ENCODE measurements around the gene CUX1.

Gene CUX1

DNA sequence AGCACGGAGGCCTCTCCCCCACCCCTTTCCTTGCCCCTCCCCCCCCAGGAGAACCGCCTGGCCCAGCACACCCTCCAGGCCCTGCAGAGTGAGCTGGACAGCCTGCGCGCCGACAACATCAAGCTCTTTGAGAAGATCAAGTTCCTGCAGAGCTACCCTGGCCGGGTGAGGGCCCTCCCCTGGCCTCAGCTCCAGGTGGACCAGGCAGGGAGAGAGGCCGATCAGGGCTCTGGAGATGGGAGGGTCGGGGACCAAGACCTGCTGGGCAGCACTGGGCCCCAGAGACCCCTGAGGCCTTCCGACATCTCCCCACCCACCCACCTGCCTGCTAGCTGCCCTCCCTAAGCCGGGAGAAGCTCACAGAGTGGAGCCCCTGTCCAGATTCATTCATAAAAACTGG, 460.5 kb downstream of the CUX1 start:
- Mint-ChIP-seq H3K27me3 (no peaks in the 10 kb centered on the region), H3K9me3 (no peaks in the 10 kb centered on the region), H3K27ac (no peak overlapping the region), H3K4me3 (no peak overlapping the region), H3K4me1 (ENCODE audit: low read depth in 2 of 2) (no peaks in the 10 kb centered on the region), H3K36me3 (ENCODE audit: insufficient read depth) (no peaks in the 10 kb centered on the region)
- ATAC-seq (replicated peaks) (no peak), DNase-seq (no peak)

DNA sequence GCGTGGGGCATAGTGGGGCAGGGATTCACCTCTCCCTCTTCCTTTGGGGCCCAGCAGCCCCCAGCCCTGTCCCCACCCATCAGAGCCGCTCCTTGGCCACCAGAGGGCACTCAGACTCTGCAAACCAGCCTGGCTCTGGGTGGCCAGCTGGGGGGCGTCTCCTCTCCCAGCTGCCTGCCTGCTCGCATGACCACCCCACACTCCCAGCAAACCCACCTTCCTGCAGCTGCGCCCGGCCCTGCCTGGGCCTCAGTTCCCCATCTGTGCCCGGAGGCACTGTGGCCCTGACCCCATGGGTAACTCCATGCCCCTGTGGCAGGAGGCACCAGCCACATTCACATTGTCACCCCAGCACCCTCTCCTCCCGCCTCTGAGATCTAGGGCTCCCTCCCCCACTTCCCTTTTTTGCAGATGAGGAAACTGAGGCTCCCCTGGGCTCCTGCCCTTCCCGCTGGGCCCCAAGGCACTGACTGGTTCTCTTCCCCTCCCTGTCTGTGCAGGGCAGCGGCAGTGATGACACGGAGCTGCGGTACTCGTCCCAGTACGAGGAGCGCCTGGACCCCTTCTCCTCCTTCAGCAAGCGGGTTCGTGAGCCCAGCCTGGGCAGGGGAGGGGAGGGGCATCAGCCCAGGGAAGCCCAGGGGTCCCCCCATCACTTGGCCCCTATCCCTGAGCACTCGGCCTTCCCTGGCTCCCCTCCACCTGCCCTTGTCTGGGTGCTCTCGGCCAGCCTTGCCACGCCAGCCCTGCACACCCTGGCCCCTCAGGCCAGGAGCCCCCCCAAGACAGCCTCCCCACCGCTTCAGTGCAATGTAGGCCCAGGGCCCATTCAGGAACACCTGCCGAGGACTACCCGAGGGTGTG, 462.3 kb downstream of the CUX1 start:
- no peak overlapping the region for H3K4me3 Mint-ChIP-seq
- no peaks in the 10 kb centered on the region for H3K27me3 Mint-ChIP-seq
- peaks cover 3 to 7% of the 10 kb centered on the region in 2 donors for H3K4me1 Mint-ChIP-seq (ENCODE audit: low read depth in 2 of 2)

DNA sequence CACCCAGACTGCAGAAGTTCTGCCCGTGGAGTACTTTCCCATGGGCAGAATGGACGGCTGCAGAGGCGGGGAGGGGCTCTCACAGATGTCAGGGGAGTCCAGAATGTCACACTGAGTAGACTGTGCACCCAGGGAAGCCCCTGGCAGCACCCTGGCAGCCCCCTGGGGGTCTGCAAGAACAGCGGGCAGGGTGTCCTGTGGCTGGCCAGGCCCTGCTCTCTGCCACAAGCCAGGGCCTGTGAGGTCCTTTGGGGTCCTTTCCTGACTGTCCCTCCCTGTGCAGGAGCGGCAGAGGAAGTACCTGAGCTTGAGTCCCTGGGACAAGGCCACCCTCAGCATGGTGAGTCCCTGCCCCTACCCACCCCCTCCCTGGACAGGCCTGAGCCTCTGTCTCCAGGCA, 463.1 kb downstream of the CUX1 start:
- Mint-ChIP-seq H3K4me1 (ENCODE audit: low read depth in 2 of 2) (peaks cover 11 to 14% of the 10 kb centered on the region in 2 donors), H3K4me3 (no peak overlapping the region), H3K27ac (no peak overlapping the region), H3K27me3 (no peaks in the 10 kb centered on the region), H3K36me3 (ENCODE audit: insufficient read depth) (peaks cover 7% of the 10 kb centered on the region), H3K9me3 (no peaks in the 10 kb centered on the region)
- ATAC-seq (replicated peaks) (no peak), DNase-seq (no peak)

More for the DNA sequence above, 462.3 kb downstream of the CUX1 start:
- ATAC-seq (replicated peaks), result peak; percentile 86
- H3K27ac Mint-ChIP-seq, result peak overlapping the region in 1 of 2 donors; percentile 52
- peaks cover 7% of the 10 kb centered on the region for H3K36me3 Mint-ChIP-seq (ENCODE audit: insufficient read depth)
- no peaks in the 10 kb centered on the region for H3K9me3 Mint-ChIP-seq
- DNase-seq, result peak; percentile 47 to 55 (median 51)

DNA sequence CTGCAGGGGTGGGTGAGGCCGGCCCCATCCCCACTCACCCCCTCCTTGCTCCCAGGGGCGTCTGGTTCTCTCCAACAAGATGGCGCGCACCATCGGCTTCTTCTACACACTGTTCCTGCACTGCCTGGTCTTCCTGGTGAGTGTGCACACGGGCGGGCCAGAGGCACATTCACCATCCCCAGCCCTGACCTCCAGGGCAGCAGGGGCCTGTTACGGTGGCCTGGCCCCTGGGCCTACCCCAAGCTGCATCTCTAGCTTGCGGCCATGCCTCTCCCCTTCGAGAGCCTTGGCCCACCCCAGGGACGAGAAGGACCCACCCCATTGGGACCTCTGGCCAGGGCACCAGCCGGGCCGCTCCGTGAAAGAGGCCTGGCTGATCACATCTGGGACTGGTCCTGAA, 464.4 kb downstream of the CUX1 start:
- no peak for DNase-seq
- H3K4me3 Mint-ChIP-seq, result no peak overlapping the region
- no peak for ATAC-seq (replicated peaks)
- peaks cover 7% of the 10 kb centered on the region for H3K36me3 Mint-ChIP-seq (ENCODE audit: insufficient read depth)
- H3K27ac Mint-ChIP-seq, result no peak overlapping the region
- no peaks in the 10 kb centered on the region for H3K27me3 Mint-ChIP-seq
- peaks cover 13 to 15% of the 10 kb centered on the region in 2 donors for H3K4me1 Mint-ChIP-seq (ENCODE audit: low read depth in 2 of 2)
- H3K9me3 Mint-ChIP-seq, result no peaks in the 10 kb centered on the region

DNA sequence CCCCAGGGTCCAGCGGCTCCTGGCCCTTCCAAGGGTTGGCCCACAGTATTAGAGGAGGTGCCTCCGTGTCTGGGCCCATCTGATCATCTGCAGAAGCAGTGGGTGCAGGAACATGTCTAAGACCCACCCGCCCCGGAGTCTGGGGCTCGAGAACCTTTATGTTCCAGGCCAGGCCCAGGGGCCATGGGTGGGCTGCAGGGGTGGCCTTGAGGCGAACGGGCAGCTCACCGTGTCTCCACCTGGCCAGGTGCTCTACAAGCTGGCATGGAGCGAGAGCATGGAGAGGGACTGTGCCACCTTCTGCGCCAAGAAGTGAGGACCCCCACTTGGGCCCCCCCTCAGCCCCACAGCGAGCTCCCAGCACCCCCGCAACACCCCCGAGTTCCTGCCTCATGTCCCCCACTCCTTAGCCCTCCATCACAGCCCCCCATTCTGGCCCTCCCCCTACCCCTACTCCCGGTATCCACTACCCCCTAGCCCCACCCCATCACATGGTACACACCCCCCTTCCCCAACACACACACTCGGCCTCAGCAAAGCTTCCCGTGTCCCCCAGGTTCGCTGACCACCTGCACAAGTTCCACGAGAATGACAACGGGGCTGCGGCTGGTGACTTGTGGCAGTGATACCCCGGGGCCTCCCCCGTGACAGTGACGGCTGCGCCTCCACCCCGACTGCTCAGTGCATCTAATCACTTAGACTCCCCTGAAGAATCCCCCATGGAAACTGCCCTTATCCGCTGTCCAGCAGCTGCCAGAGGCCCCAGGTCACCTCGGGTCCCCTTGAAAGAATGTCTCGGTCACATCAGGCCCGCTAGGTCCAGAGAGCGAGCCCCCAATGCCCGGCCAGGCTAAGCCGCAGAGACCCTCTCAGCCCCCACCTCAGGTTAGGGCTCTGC, 465.3 kb downstream of the CUX1 start:
- H3K36me3 Mint-ChIP-seq (ENCODE audit: insufficient read depth), result peaks cover 7% of the 10 kb centered on the region
- no peaks in the 10 kb centered on the region for H3K9me3 Mint-ChIP-seq
- ATAC-seq (replicated peaks) (no peak), DNase-seq (no peak)
- no peak overlapping the region for H3K4me3 Mint-ChIP-seq
- no peaks in the 10 kb centered on the region for H3K27me3 Mint-ChIP-seq
- no peak overlapping the region for H3K27ac Mint-ChIP-seq
- peaks cover 13 to 15% of the 10 kb centered on the region in 2 donors for H3K4me1 Mint-ChIP-seq (ENCODE audit: low read depth in 2 of 2)

DNA sequence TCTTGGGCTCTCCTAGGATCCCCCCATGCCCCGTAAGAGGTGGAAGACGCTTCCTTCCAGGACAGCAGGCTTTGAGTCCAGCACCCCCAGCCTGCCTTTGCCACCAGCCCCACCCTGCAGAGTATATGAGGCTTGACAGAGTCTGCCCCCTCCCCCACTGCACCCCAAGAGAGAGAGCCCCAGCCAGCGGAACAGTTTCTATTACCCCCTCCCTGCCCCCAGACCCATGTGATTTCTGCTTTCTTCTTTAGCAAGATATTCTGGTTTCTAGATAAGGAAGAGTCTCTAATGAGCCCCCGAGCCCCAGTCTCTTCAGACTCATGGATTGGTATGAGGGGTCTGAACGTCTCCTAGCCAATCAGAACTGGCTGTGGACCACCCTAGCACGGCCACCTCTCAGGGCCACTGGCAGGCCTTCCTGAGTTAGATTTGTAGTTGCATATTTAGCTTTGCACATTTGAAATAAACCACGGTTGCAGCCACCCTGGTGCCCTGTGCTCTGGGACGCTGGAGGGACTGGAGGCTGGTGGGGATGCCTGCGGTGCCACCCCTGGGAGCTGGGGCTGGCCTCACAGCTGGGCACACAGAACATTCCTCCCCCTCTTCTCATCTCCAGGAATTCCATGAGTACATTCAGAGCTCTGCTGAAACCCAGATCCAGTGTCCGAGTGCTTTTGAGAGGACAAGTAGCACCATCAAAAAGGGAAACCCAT, 466.2 kb downstream of the CUX1 start:
- H3K27ac Mint-ChIP-seq, result peak overlapping the region in 1 of 2 donors; percentile 49
- peaks cover 13 to 20% of the 10 kb centered on the region in 2 donors for H3K4me1 Mint-ChIP-seq (ENCODE audit: low read depth in 2 of 2)
- peaks cover 7% of the 10 kb centered on the region for H3K36me3 Mint-ChIP-seq (ENCODE audit: insufficient read depth)
- peak overlapping the region; percentile 54 to 74 for H3K4me3 Mint-ChIP-seq
- ATAC-seq (replicated peaks), result no peak
- DNase-seq, result no peak
- H3K9me3 Mint-ChIP-seq, result no peaks in the 10 kb centered on the region
- H3K27me3 Mint-ChIP-seq, result no peaks in the 10 kb centered on the region

DNA sequence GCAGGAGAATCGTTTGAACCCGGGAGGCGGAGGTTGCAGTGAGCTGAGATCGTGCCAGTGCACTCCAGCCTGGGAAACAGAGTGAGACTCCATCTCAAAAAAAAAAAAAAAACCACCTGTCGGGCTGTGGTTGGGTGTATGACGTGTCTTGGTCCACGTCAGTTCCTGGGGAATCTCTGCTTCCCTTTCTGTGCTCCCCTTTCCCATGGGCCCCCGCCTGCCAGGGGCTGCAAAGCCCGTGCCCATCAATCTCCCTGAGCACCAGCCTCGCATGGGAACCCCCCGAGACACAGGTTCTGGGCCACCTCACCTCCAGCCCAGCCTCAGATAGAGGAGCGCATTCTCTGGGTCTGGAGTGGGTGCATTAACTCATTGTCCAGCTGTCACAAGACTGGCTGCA, 467.0 kb downstream of the CUX1 start:
- Mint-ChIP-seq H3K4me1 (ENCODE audit: low read depth in 2 of 2) (peaks cover 14 to 20% of the 10 kb centered on the region in 2 donors), H3K9me3 (no peaks in the 10 kb centered on the region), H3K36me3 (ENCODE audit: insufficient read depth) (peaks cover 7% of the 10 kb centered on the region), H3K27me3 (no peaks in the 10 kb centered on the region), H3K27ac (peak overlapping the region; percentile 52 to 76), H3K4me3 (peak overlapping the region; percentile 54 to 74)
- DNase-seq, result no peak
- ATAC-seq (replicated peaks), result peak; percentile 37

DNA sequence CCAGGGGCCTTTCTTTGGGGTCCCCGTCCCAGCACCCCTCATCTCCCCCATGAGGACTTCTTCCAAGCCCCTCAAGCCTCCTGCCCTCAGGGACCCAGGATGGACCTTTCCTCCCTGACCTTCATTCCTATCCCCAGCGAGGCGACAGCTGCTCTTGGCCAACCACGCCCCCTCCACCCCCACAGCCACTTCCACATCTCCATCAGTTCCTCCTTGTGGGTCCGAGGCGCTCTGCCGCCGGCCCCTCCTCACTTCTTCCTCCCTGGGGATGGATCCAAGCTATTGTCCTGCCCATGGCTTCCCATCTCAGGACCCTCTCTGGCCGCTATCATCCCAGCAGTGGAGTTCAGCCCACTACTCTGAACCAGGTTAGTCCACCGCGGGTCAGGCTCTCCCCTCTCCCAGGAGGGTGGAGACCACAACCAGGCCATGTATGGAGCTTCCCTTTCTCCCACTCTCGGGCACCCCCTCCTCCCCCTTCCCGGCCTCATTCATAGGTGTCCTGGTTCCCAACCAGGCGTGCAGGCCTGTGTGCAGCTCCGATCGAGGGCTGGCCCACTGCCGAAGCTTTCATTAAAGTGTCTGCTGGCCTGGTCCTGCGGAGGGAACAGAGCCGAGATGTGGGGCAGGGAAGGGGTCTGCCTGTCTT, 467.6 kb downstream of the CUX1 start:
- DNase-seq (no peak), ATAC-seq (replicated peaks) (no peak)
- H3K27ac Mint-ChIP-seq, result peak overlapping the region; percentile 52 to 76
- H3K4me3 Mint-ChIP-seq, result peak overlapping the region; percentile 54 to 74
- peaks cover 7% of the 10 kb centered on the region for H3K36me3 Mint-ChIP-seq (ENCODE audit: insufficient read depth)
- H3K27me3 Mint-ChIP-seq, result no peaks in the 10 kb centered on the region
- peaks cover 17 to 20% of the 10 kb centered on the region in 2 donors for H3K4me1 Mint-ChIP-seq (ENCODE audit: low read depth in 2 of 2)
- H3K9me3 Mint-ChIP-seq, result no peaks in the 10 kb centered on the region

DNA sequence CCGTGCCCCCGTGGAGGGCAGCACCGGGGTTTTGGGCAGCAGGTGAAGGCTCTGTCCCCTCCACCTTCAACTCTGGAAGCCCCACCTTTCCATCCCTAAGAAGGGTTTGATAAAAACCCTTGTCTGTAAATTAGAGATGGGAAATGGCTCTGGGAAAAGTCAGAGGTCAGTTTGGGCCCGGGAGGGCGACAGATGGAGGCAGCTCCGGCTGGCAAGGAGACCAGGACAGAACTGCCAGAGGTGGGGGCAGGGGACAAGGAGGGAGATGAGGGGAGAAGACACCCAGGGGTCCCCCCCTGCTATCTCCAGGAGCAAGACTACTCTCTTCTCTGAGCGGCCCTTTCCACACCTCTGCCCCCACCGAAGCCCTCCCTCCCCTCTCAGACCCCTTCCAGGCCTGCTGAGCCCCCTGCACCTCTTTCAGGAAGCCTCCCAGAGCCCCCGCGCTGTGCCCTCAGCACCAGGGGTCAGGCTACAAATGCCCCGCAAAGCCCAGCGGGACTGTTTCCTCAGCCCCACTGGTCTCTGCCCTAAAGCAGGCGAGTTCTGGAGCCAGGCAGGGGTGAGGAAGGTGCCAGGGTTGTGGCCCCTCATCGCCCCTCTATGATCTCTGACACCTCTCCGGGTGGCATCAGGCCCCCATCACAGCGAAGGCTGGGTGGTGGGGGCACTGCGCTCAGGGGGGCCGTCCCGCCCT, 468.3 kb downstream of the CUX1 start:
- peaks cover 17 to 20% of the 10 kb centered on the region in 2 donors for H3K4me1 Mint-ChIP-seq (ENCODE audit: low read depth in 2 of 2)
- H3K36me3 Mint-ChIP-seq (ENCODE audit: insufficient read depth), result peaks cover 7% of the 10 kb centered on the region
- ATAC-seq (replicated peaks) (no peak), DNase-seq (no peak)
- no peaks in the 10 kb centered on the region for H3K27me3 Mint-ChIP-seq
- peak overlapping the region; percentile 31 to 76 for H3K27ac Mint-ChIP-seq
- peak overlapping the region; percentile 54 to 74 for H3K4me3 Mint-ChIP-seq
- H3K9me3 Mint-ChIP-seq, result no peaks in the 10 kb centered on the region

DNA sequence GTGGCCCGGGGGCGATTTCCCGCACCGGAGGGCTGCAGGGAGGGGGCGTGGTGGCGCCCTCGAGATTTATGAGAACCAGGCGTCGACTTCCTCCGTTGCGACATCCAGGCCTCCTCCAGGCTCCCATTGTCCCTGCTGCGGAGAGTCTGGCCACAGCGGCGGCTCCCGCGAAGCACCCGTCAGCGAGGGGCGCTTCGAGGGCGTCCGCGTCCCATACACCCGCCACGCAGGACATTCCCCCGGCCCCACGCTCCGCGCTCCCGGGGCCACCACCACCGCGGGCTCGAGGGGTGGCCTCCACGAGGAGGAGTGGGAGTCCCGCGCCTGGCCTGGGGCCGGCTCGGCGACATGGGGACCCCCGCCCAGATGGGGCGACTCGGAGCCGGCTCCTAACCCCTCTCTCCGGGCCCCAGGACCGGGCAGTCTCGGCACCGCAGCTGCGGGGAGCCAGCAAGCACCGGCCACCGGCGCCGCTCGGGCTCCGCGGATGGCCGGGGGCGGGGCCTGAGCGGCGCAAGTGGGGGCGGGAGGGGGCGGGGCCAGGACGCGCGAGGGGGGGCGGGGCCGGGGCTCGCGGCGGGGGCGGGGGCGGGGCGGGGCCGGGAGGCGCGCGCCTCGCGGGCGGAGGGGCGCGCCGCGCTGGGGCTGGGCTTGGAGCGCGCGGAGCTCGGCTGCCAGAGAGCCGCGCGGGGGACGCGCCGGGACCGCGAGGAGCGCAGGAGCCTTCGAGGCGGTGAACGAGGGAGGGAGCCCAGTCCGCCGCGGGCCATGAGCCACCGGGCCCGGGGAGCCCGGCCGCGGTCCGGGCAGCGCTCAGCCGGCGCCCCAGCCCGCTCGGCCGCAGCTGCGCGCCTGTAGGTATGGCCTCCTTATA, 469.0 kb downstream of the CUX1 start, which contains the start of gene SH2B2:
TSS of gene SH2B2 (plus strand) at position 632 of the 874 bp plus-strand sequence. CDS start 13,683 bp downstream, outside the sequence.
- Mint-ChIP-seq H3K27me3 (peaks cover 0 to 5% of the 10 kb centered on the region in 2 donors), H3K4me3 (peak within 1 kb of the TSS; percentile 58 to 74), H3K4me1 (ENCODE audit: low read depth in 2 of 2) (peaks cover 17 to 23% of the 10 kb centered on the region in 2 donors), H3K9me3 (no peaks in the 10 kb centered on the region), H3K36me3 (ENCODE audit: insufficient read depth) (peaks cover 7% of the 10 kb centered on the region), H3K27ac (peak within 1 kb of the TSS in 1 of 2 donors; percentile 31)
- ATAC-seq (replicated peaks), result peak; percentile 64
- peak; percentile 34 to 43 (median 42) for DNase-seq

DNA sequence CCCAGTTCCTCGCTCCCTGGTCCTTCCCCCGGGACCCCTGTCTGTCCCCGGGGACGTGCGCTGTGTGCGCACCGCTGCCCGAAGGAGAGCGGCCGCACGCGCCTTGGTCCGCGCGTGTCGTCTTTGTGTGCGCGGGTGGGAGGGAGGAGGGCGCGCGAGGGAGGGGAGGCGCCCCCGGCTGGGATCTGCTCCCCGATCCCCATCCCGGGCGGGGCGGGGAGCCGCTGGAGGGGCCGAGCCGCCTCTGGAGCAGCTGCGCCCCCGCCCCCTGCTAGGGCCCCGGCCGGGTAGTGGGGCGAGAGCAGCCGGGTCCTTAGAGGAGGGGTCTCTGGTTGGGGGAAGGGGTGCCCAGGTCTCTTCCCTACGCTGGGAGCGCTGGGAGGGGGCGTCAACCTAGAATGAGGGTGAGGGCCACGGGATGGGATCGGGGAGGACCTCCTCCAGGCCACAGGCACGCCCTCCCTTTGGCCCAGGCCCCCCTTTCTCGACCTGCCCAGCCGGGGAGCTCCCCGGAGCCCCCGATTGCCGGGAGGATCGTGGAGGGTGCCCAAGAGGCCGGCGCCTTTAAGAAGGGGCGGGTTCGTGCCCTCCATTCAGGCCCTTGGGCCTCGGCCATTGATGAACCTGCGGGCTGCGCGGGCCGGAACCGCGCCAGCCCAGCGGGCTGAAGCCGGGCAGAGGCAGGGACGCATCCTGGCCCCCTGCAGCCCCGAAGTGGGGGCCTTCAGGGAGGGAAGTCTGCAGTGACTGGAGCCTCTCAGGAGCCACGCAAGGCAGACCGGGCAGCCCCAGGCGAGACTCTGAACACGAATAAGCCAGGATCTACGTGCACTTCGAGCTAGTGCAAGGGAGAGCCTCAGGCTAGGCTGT, 469.9 kb downstream of the CUX1 start:
- Mint-ChIP-seq H3K4me3 (peak overlapping the region; percentile 58 to 63), H3K27me3 (peaks cover 0 to 13% of the 10 kb centered on the region in 2 donors), H3K9me3 (no peaks in the 10 kb centered on the region), H3K36me3 (ENCODE audit: insufficient read depth) (peaks cover 7% of the 10 kb centered on the region), H3K4me1 (ENCODE audit: low read depth in 2 of 2) (peaks cover 17 to 28% of the 10 kb centered on the region in 2 donors), H3K27ac (no peak overlapping the region)
- ATAC-seq (replicated peaks) (peak; percentile 11), DNase-seq (no peak)

Data from effector memory CD8-positive, alpha-beta T cell (primary cell).